GM12878 (cell line): ENCODE measurements around the gene CTSK. TPM values are rescaled to one million over a fixed set of nuclear protein-coding genes. Genes with fewer than 3 reads are reported as not detected.

Experiments used
- ATAC-seq: fragments of 200-7000 bp; cut with Tn5 transposase; 3 replicates; pipeline ENCODE4 v1.9.1; 2020; ENCODE audit warnings: mild to moderate bottlenecking, moderate library complexity
- BruUV-seq: library from RNA; stranded (reverse); fragments of 400-500 nt; replicated peaks from 2 replicates; lab custom pipeline; 2021; lab: Mats Ljungman, UMichigan
- CTCF ChIA-PET: fragments of 300-600 bp; sonication (Branson Sonifier 250); formaldehyde crosslinking; extraction: SDS; loops from one replicate; lab custom pipeline; 2021; ENCODE audit warnings: inconsistent platforms; lab: Yijun Ruan, JAX
- POLR2A ChIA-PET: fragments of 350-600 bp; formaldehyde crosslinking; extraction: SDS; loops from one replicate; lab custom pipeline; 2021; ENCODE audit warnings: inconsistent platforms; lab: Charles Lee
- RAD21 ChIA-PET: fragments of 300-600 bp; sonication (Branson Sonifier 250); formaldehyde crosslinking; loops from one replicate; lab custom pipeline; 2023; ENCODE audit warnings: antibody characterized with exemption; ENCODE audit not compliant: unreplicated experiment; lab: Charles Lee
- SMC1A ChIA-PET: fragments of 300-600 bp; sonication (Branson Sonifier 250); formaldehyde crosslinking; loops from one replicate; lab custom pipeline; 2023; ENCODE audit not compliant: unreplicated experiment, uncharacterized antibody; lab: Charles Lee
- DNase-seq: peaks from one replicate; pipeline ENCODE4 v3.0.0-alpha.2; 2011; ENCODE audit warnings: low read depth, low spot score
- FAIRE-seq: peaks from 3 replicates; lab custom pipeline; 2011; peaks lifted over from hg19 to GRCh38; lab: Jason Lieb, UNC
- H2AFZ ChIP-seq: 2 replicates; pipeline ENCODE4 v1.6.0; 2011; ENCODE audit warnings: low read depth, low read length, control low read depth; ENCODE audit not compliant: control insufficient read depth
- H3K27ac ChIP-seq: 2 replicates; pipeline ENCODE4 v1.5.1; 2011; ENCODE audit warnings: control low read depth; ENCODE audit not compliant: control insufficient read depth, insufficient read depth
- H3K27me3 ChIP-seq, 2 experiments: replicated peaks in 1 of 2; 2 replicates each; pipeline versions ENCODE4 v1.6.0 to v1.6.1; 2011; ENCODE audit warnings: low read length in 1 of 2; ENCODE audit not compliant: control insufficient read depth in 2 of 2, insufficient read depth in 2 of 2
- H3K36me3 ChIP-seq, 2 experiments: 2 replicates each; pipeline ENCODE4 v1.5.1; 2011; ENCODE audit warnings: low read length in 1 of 2; ENCODE audit not compliant: control insufficient read depth in 2 of 2, insufficient read depth in 2 of 2
- H3K4me1 ChIP-seq: 2 replicates; pipeline ENCODE4 v1.6.1; 2011; ENCODE audit warnings: mild to moderate bottlenecking, low read length, moderate library complexity, mixed read lengths; ENCODE audit not compliant: control insufficient read depth, insufficient read depth
- H3K4me2 ChIP-seq: 2 replicates; pipeline ENCODE4 v1.6.0; 2011; ENCODE audit warnings: control low read depth; ENCODE audit not compliant: control insufficient read depth, insufficient read depth
- H3K4me3 ChIP-seq: fragments of 200-600 bp; sonication (generic); 2 replicates; pipeline ENCODE4 v1.5.1; 2016
- H3K79me2 ChIP-seq: 2 replicates; pipeline ENCODE4 v1.6.0; 2011; ENCODE audit warnings: low read length; ENCODE audit not compliant: control insufficient read depth, insufficient read depth
- H3K9ac ChIP-seq: 2 replicates; pipeline ENCODE4 v1.8.0; 2011; ENCODE audit warnings: low read length, control low read depth, mixed read lengths; ENCODE audit not compliant: control insufficient read depth, insufficient read depth
- H3K9me3 ChIP-seq: replicated peaks from 3 replicates; pipeline ENCODE4 v1.5.1; 2011; ENCODE audit warnings: mild to moderate bottlenecking, low read length; ENCODE audit not compliant: control insufficient read depth, insufficient read depth
- H4K20me1 ChIP-seq: 2 replicates; pipeline ENCODE4 v1.6.0; 2011; ENCODE audit not compliant: control insufficient read depth, insufficient read depth
- CEBPB ChIP-seq, 2 experiments: fragments of 150-350 bp in 1 of 2; IDR thresholded peaks; 2 replicates each; pipeline ENCODE4 v1.6.1; 2012 to 2014; ENCODE audit warnings: low read depth in 2 of 2, low read length in 2 of 2, borderline replicate concordance in 1 of 2, inconsistent platforms in 1 of 2
- CEBPZ ChIP-seq: fragments of 150-350 bp; IDR thresholded peaks from 2 replicates; pipeline ENCODE4 v1.6.1; 2016; ENCODE audit warnings: low read depth, low read length
- ZNF217 ChIP-seq: fragments of 450-650 bp; IDR thresholded peaks from 2 replicates; pipeline ENCODE4 v1.6.1; 2017; ENCODE audit warnings: antibody characterized with exemption, mild to moderate bottlenecking
- ZNF274 ChIP-seq: IDR thresholded peaks from one replicate; pipeline ENCODE4 v1.8.0; 2011; ENCODE audit not compliant: insufficient read length, insufficient read depth
- WGBS: methylation state at CpG from one replicate; pipeline ENCODE4 v1.1.6; 2016; ENCODE audit warnings: low lambda C conversion rate; ENCODE audit not compliant: insufficient replicate concordance, insufficient coverage; ENCODE audit errors: missing lambda C conversion rate; 5-methylcytosine and 5-hydroxymethylcytosine counted together
- in situ Hi-C: fragments of 300-500 bp; cut with MboI; formaldehyde crosslinking; loops from 9 replicates; pipeline ENCODE4 v1.14.3; 2018; ENCODE audit warnings: mixed read lengths
- intact Hi-C: fragments of 100-400 bp; cut with micrococcal nuclease; formaldehyde crosslinking; loops from one replicate; pipeline ENCODE4 v1.14.2; 2022; ENCODE audit not compliant: unreplicated experiment
- polyA plus RNA-seq, 11 experiments: library from polyadenylated mRNA; depleted of rRNA in 4 of 11; unstranded in 6 of 11; stranded (reverse) in 5 of 11; fragments of >200 nt; fragmentation: Nextera tagmentation in 4 of 11; fragmentation: Illumina TruSeq in 1 of 11; extraction: Ambion mirVana in 4 of 11; extraction: Trizol in 1 of 11; gene quantifications; 1 replicate in 1 of 11; 2 replicates in 10 of 11; pipeline versions ENCODE4 v1.2.1 to v1.2.3, GENCODE V29; 2011 to 2016; ENCODE audit warnings: inconsistent platforms in 2 of 11, missing spikeins in 2 of 11, low read depth in 1 of 11
- total RNA-seq, 4 experiments: library from RNA; depleted of rRNA in 3 of 4; stranded (reverse); fragments of >200 nt in 3 of 4; fragmentation: Illumina TruSeq in 1 of 4; extraction: Trizol in 1 of 4; gene quantifications; 2 replicates each; pipeline versions ENCODE4 v1.2.1 to v1.2.3, GENCODE V29; 2013 to 2021

Gene CTSK
- total and polyA plus RNA-seq, 10 of the 15 experiments (the other 5 are each of a cell fraction or from before 2014, with no cell fraction given), result 0.40 to 3.1 (median 0.83) TPM

- ChIA-PET CTCF (interaction anchor here (0.6 to 1.2 kb wide), 3 partner anchors 85 to 560 kb away, joined by 3 to 4 read pairs (median 3); no protein-coding TSS in a partner anchor), RAD21 (no interaction called here), POLR2A (interaction anchor here (0.7 kb wide), 1 partner anchor 153 kb away, joined by 4 read pairs; no protein-coding TSS in a partner anchor), SMC1A (no interaction called here)
- Histone ChIP-seq H3K9ac (no peak overlapping the region), H3K79me2 (no peaks in the 10 kb centered on the region), H2AFZ (no peak overlapping the region), H3K36me3 (peaks cover 3 to 17% of the 10 kb centered on the region in 2 experiments), H3K27me3 (no peaks in the 10 kb centered on the region), H4K20me1 (no peaks in the 10 kb centered on the region), H3K9me3 (no peaks in the 10 kb centered on the region), H3K4me2 (no peak overlapping the region), H3K4me3 (no peak overlapping the region), H3K27ac (no peak overlapping the region), H3K4me1 (peaks cover 4% of the 10 kb centered on the region; the same call in 1 of the 2 replicates)
- in situ Hi-C loops, result no loop called here
- WGBS, result 95% methylated on average over 4 of the region's 4 CpGs
- no TSS peak for BruUV-seq
- TF ChIP-seq CEBPB (IDR thresholded peaks at IDR 0.05; ENCODE audit: borderline replicate concordance in 1 of 2, low read depth in 2 of 2, low read length in 2 of 2), result no peak
- no peak for TF ChIP-seq ZNF217
- no peak for TF ChIP-seq ZNF274
- no peak for TF ChIP-seq CEBPZ
- no peak for FAIRE-seq
- no peak for DNase-seq
- intact Hi-C loops, result no loop called here
- ATAC-seq, result no peak
These were observed 7.8 kb upstream of the CTSK start for GRCh38 chr1:150815871-150816270.
